Measurements from ENCODE around the gene TFPI. TPM values are rescaled to one million over a fixed set of nuclear protein-coding genes. Genes with fewer than 3 reads are reported as not detected.

TFPI gene
- total RNA-seq, 2 donors from 2014 or later, result 8.8 to 23.4 TPM

- no peak overlapping the region for H3K27ac ChIP-seq
- no peaks in the 10 kb centered on the region for H3K9me3 ChIP-seq
- intact Hi-C loops (cut with DNase I), result no loop called here
- no peaks in the 10 kb centered on the region for H3K4me1 ChIP-seq
- TF ChIP-seq CTCF (IDR thresholded peaks at IDR 0.05), result no peak
- H3K36me3 ChIP-seq, result no peaks in the 10 kb centered on the region
- H3K27me3 ChIP-seq, result no peaks in the 10 kb centered on the region
- no peak overlapping the region for H3K9ac ChIP-seq (ENCODE audit: low read depth in 2 of 2, low read length in 2 of 2)
- no peak overlapping the region for H3K4me3 ChIP-seq
- DNase-seq, result no peak
Measured at GRCh38 chr2:187446711-187447110, 107.5 kb downstream of the TFPI start.

GRCh38 chr2:187445051-187445450 lies 109.2 kb downstream of the TFPI start:
- Histone ChIP-seq H3K36me3 (no peaks in the 10 kb centered on the region), H3K9me3 (no peaks in the 10 kb centered on the region), H3K27me3 (no peaks in the 10 kb centered on the region), H3K4me3 (no peak overlapping the region), H3K27ac (no peak overlapping the region), H3K4me1 (no peaks in the 10 kb centered on the region), H3K9ac (ENCODE audit: low read depth in 2 of 2, low read length in 2 of 2) (no peak overlapping the region)
- TF ChIP-seq CTCF (IDR thresholded peaks at IDR 0.05), result no peak
- DNase-seq, result no peak
- intact Hi-C loops (cut with DNase I), result no loop called here

GRCh38 chr2:187442778-187443177 lies 111.5 kb downstream of the TFPI start:
- Histone ChIP-seq H3K9me3 (no peaks in the 10 kb centered on the region), H3K4me1 (no peaks in the 10 kb centered on the region), H3K27ac (no peak overlapping the region), H3K36me3 (no peaks in the 10 kb centered on the region), H3K4me3 (no peak overlapping the region), H3K27me3 (no peaks in the 10 kb centered on the region), H3K9ac (ENCODE audit: low read depth in 2 of 2, low read length in 2 of 2) (no peak overlapping the region)
- no peak for TF ChIP-seq CTCF (IDR thresholded peaks at IDR 0.05)
- intact Hi-C loops (cut with DNase I), result no loop called here
- DNase-seq, result no peak

GRCh38 chr2:187442378-187442777 lies 111.9 kb downstream of the TFPI start:
- H3K4me3 ChIP-seq, result no peak overlapping the region
- no peaks in the 10 kb centered on the region for H3K36me3 ChIP-seq
- no peak for DNase-seq
- H3K27ac ChIP-seq, result no peak overlapping the region
- intact Hi-C loops (cut with DNase I), result no loop called here
- H3K27me3 ChIP-seq, result no peaks in the 10 kb centered on the region
- H3K9me3 ChIP-seq, result no peaks in the 10 kb centered on the region
- no peaks in the 10 kb centered on the region for H3K4me1 ChIP-seq
- no peak overlapping the region for H3K9ac ChIP-seq (ENCODE audit: low read depth in 2 of 2, low read length in 2 of 2)
- TF ChIP-seq CTCF (IDR thresholded peaks at IDR 0.05), result no peak

GRCh38 chr2:187440101-187440675 lies 114.0 kb downstream of the TFPI start:
- Histone ChIP-seq H3K4me1 (no peaks in the 10 kb centered on the region), H3K9ac (ENCODE audit: low read depth in 2 of 2, low read length in 2 of 2) (no peak overlapping the region), H3K27me3 (no peaks in the 10 kb centered on the region), H3K27ac (no peak overlapping the region), H3K9me3 (no peaks in the 10 kb centered on the region), H3K36me3 (no peaks in the 10 kb centered on the region), H3K4me3 (no peak overlapping the region)
- TF ChIP-seq CTCF (IDR thresholded peaks at IDR 0.05), result no peak
- no peak for DNase-seq
- intact Hi-C loops (cut with DNase I), result no loop called here
